Neural cell (in vitro differentiated cells): ENCODE measurements around the gene IDH1. TPM values are rescaled to one million over a fixed set of nuclear protein-coding genes. Genes with fewer than 3 reads are reported as not detected.

Experiments
- H2AFZ ChIP-seq: fragments of 200-600, 300-800 bp; sonication (generic), shearing (Covaris generic); 2 replicates; pipeline ENCODE4 v1.6.0; 2014; ENCODE audit warnings: low read depth, mild to moderate bottlenecking, antibody characterized with exemption, low read length, moderate library complexity
- H3F3A ChIP-seq: fragments of 200-600 bp; shearing (Covaris generic); 2 replicates; pipeline ENCODE4 v1.6.1; 2016; ENCODE audit warnings: mild to moderate bottlenecking, moderate library complexity, mixed read lengths, antibody characterized with exemption, low read length; ENCODE audit not compliant: insufficient read depth, poor library complexity, severe bottlenecking
- H3K27ac ChIP-seq: fragments of 200-600, 300-800 bp; sonication (generic), shearing (Covaris generic); 2 replicates; pipeline ENCODE4 v1.5.1; 2014; ENCODE audit warnings: mild to moderate bottlenecking, low read length, moderate library complexity
- H3K27me3 ChIP-seq: fragments of 300-800, 200-600 bp; sonication (generic), shearing (Covaris generic); 2 replicates; pipeline ENCODE4 v1.6.0; 2014; ENCODE audit warnings: mild to moderate bottlenecking, low read depth, low read length, moderate library complexity; ENCODE audit not compliant: insufficient read depth
- H3K36me3 ChIP-seq: fragments of 300-800, 200-600 bp; sonication (generic), shearing (Covaris generic); 2 replicates; pipeline ENCODE4 v1.5.1; 2014; ENCODE audit warnings: mild to moderate bottlenecking, antibody characterized with exemption, low read length, moderate library complexity; ENCODE audit not compliant: insufficient read depth
- H3K4me2 ChIP-seq: fragments of 300-800, 200-600 bp; sonication (generic), shearing (Covaris generic); 2 replicates; pipeline ENCODE4 v1.6.0; 2014; ENCODE audit warnings: mild to moderate bottlenecking, low read length
- H3K4me3 ChIP-seq: fragments of 300-800, 200-600 bp; sonication (generic), shearing (Covaris generic); 2 replicates; pipeline ENCODE4 v1.5.1; 2014; ENCODE audit warnings: mild to moderate bottlenecking, low read length, moderate library complexity
- H3K79me2 ChIP-seq: fragments of 200-600 bp; shearing (Covaris generic); replicated peaks from 2 replicates; pipeline ENCODE4 v1.6.0; 2014; ENCODE audit warnings: mild to moderate bottlenecking, low read length, moderate library complexity; ENCODE audit not compliant: insufficient read depth
- H3K9ac ChIP-seq: fragments of 300-800, 200-600 bp; sonication (generic), shearing (Covaris generic); 2 replicates; pipeline ENCODE4 v1.6.1; 2016; ENCODE audit warnings: mild to moderate bottlenecking, low read length, mixed read lengths
- H3K9me2 ChIP-seq: fragments of 200-600 bp; shearing (Covaris generic); 2 replicates; pipeline ENCODE4 v1.6.1; 2016; ENCODE audit warnings: mild to moderate bottlenecking, low read length, mixed read lengths; ENCODE audit not compliant: insufficient read depth
- H3K9me3 ChIP-seq: fragments of 200-600, 300-800 bp; sonication (generic), shearing (Covaris generic); 2 replicates; pipeline ENCODE4 v1.6.1; 2016; ENCODE audit warnings: mild to moderate bottlenecking, mixed run types, low read length, moderate library complexity, mixed read lengths
- H4K20me1 ChIP-seq: fragments of 200-600 bp; shearing (Covaris generic); 2 replicates; pipeline ENCODE4 v1.6.1; 2016; ENCODE audit warnings: mild to moderate bottlenecking, mixed run types; ENCODE audit not compliant: insufficient read depth
- CTCF ChIP-seq: fragments of 450-650 bp; IDR thresholded peaks from 2 replicates; pipeline ENCODE4 v1.5.1; 2014; ENCODE audit warnings: antibody characterized with exemption, mild to moderate bottlenecking, moderate library complexity; ENCODE audit not compliant: poor library complexity, severe bottlenecking
- EP300 ChIP-seq: fragments of 450-650 bp; conservative IDR thresholded peaks from 2 replicates; pipeline ENCODE4 v1.6.1; 2014; ENCODE audit warnings: antibody characterized with exemption, mild to moderate bottlenecking, moderate library complexity; ENCODE audit not compliant: poor library complexity, severe bottlenecking
- EZH2 ChIP-seq: fragments of 200-600, 300-800 bp; shearing (Covaris generic), sonication (generic); IDR thresholded peaks from 2 replicates; pipeline ENCODE4 v1.6.1; 2014; ENCODE audit warnings: antibody characterized with exemption, low read length, borderline replicate concordance, mild to moderate bottlenecking; ENCODE audit not compliant: insufficient read depth, poor library complexity, severe bottlenecking
- MXI1 ChIP-seq: fragments of 450-650 bp; conservative IDR thresholded peaks from 2 replicates; pipeline ENCODE4 v1.6.1; 2014; ENCODE audit warnings: antibody characterized with exemption, mild to moderate bottlenecking; ENCODE audit not compliant: poor library complexity, severe bottlenecking
- POLR2AphosphoS5 ChIP-seq: IDR thresholded peaks from 2 replicates; pipeline ENCODE4 v1.6.1; 2012
- RAD21 ChIP-seq: fragments of 450-650 bp; conservative IDR thresholded peaks from 2 replicates; pipeline ENCODE4 v1.6.1; 2014; ENCODE audit warnings: antibody characterized with exemption, mild to moderate bottlenecking, moderate library complexity
- REST ChIP-seq: IDR thresholded peaks from 2 replicates; pipeline ENCODE4 v1.6.1; 2012; ENCODE audit warnings: borderline replicate concordance
- SMC3 ChIP-seq: fragments of 450-650 bp; conservative IDR thresholded peaks from 2 replicates; pipeline ENCODE4 v1.6.1; 2014; ENCODE audit warnings: antibody characterized with exemption, mild to moderate bottlenecking, moderate library complexity; ENCODE audit not compliant: poor library complexity
- TAF1 ChIP-seq: IDR thresholded peaks from 2 replicates; pipeline ENCODE4 v1.6.1; 2012; ENCODE audit warnings: low read depth
- polyA plus RNA-seq: library from polyadenylated mRNA; depleted of rRNA; stranded (reverse); fragments of >200 nt; gene quantifications from 2 replicates; pipeline ENCODE4 v1.2.3, GENCODE V29; 2014

IDH1 gene
- polyA plus RNA-seq, 1 donor from 2014 or later, result 354 TPM

DNA sequence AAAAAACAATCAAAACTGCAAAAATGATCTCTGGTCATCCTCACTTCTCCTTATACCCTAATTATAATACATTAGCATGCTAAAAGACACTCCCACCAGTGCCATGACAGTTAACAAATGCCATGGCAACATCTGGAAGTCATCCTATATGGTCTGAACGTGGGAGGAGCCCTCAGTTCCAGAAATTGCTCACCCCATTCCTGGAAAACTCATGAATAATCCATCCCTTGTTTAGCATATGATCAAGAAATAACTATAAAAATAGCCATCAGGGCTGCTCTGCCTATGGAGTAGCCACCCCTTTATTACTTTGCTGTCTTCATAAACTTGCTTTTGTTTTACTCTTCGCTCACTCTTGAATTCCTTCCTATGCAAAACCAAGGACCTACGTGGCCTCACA, 59.3 kb downstream of the IDH1 start:
- no peak overlapping the region for H2AFZ ChIP-seq

GRCh38 chr2:208192611-208193236, 62.1 kb downstream of the IDH1 start:
- Histone ChIP-seq H3K9me3 (no peaks in the 10 kb centered on the region), H3F3A (no peaks in the 10 kb centered on the region), H3K4me2 (no peak overlapping the region), H3K9me2 (no peaks in the 10 kb centered on the region), H3K9ac (no peak overlapping the region), H2AFZ (no peak overlapping the region), H3K36me3 (no peaks in the 10 kb centered on the region), H3K27me3 (no peaks in the 10 kb centered on the region), H4K20me1 (no peaks in the 10 kb centered on the region), H3K79me2 (no peaks in the 10 kb centered on the region), H3K27ac (no peak overlapping the region), H3K4me3 (no peak overlapping the region)
- TF ChIP-seq REST (no peak), CTCF (no peak), RAD21 (no peak), POLR2AphosphoS5 (no peak), EZH2 (no peak)

More for the DNA sequence above, 59.3 kb downstream of the IDH1 start:
- Histone ChIP-seq H3K27me3 (no peaks in the 10 kb centered on the region), H3K4me2 (no peak overlapping the region), H3K9ac (no peak overlapping the region), H3K4me3 (no peak overlapping the region), H3F3A (no peaks in the 10 kb centered on the region), H4K20me1 (no peaks in the 10 kb centered on the region), H3K27ac (no peak overlapping the region), H3K9me2 (no peaks in the 10 kb centered on the region), H3K36me3 (no peaks in the 10 kb centered on the region), H3K79me2 (no peaks in the 10 kb centered on the region), H3K9me3 (no peaks in the 10 kb centered on the region)
- TF ChIP-seq EZH2 (no peak), TAF1 (no peak), POLR2AphosphoS5 (no peak), RAD21 (no peak), SMC3 (no peak), EP300 (no peak), CTCF (no peak), REST (no peak), MXI1 (no peak)
